Measurements from ENCODE around the gene MOSPD2.

The MOSPD2 gene

GRCh38 chrX:14915596-14915995 lies 42.4 kb downstream of the MOSPD2 start:
- DNase-seq (ENCODE audit: low read depth), result no peak

GRCh38 chrX:14916017-14916674 lies 42.9 kb downstream of the MOSPD2 start:
- DNase-seq (ENCODE audit: low read depth), result no peak

DNA sequence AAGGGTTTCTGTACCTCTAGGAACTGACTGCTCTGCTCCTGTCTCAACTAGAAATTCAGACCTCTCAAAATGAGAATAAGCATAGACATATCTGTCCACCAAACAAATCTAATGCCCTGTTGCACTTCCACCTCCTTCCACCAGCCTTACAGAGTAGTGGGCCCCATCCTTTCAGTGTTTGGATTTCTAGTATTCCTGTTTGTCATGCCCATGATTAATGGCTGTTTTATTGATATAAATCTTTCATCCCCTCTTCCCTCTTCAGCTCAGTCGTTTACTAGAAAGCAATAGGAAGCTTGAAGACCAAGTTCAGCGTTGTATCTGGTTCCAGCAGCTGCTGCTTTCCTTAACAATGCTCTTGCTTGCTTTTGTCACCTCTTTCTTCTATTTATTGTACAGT lies 46.2 kb downstream of the MOSPD2 start:
- DNase-seq (ENCODE audit: low read depth), result no peak

GRCh38 chrX:14920196-14920595 lies 47.0 kb downstream of the MOSPD2 start:
- DNase-seq (ENCODE audit: low read depth), result no peak

- no peak for DNase-seq (ENCODE audit: low read depth)
Measured at GRCh38 chrX:14922437-14922836, 49.2 kb downstream of the MOSPD2 start.

DNA sequence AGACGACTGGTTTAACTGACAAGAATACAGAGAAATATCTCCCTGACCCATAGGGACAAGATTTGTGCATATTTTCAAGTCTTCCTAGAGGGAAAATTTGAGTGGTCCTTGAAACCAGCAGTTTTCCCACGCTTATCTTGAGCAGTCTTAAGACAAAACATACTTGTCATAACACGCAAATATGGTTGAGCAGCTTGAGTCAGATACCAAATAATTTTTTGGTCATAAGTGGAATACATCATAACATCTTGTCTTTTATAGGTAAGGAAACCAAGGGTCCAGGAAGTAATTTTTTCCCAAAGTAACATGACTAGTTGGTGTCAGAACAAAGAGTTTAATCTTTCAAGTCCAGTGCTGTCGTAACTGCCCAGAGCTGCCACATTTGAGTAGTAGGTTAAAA lies 50.5 kb downstream of the MOSPD2 start:
- no peak for DNase-seq (ENCODE audit: low read depth)

DNA sequence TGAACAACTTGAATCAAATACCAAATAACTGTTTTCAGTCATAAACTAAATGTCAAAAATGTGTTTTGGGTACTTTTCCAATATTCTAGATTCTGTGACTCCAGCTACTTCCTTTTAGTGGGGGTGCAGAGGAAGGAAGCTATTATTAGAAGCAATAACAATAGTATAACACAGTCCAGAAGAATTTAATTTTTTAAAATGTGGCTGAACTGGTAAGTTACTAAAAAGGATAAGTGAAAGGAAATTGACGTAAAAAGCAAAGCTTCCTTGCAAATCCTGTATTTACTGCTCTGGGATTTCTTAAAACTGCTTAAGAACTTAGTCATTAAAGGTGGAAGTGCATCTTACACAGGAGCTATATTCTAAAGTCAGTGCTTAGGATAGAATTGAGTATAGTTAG lies 53.2 kb downstream of the MOSPD2 start:
- DNase-seq (ENCODE audit: low read depth), result no peak

DNA sequence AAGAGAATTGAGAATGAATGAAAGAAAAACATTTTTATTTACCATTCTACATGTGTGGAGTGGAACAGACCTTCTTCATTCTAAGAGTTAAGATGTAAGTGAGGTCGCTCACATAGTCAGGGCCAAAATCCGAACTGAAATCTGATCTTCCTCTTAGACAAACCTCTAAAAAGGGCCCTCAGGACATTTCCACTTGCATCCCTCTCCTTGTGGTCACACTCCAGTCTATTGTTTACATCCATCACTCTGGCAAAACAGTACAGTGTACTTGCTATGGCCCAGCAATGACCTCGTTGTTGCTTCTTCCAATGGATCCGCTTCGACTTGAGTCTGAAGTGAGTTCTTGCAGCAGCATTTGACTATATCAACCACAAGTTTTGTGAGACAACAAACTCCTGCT lies 54.2 kb downstream of the MOSPD2 start:
- DNase-seq (ENCODE audit: low read depth), result no peak

DNA sequence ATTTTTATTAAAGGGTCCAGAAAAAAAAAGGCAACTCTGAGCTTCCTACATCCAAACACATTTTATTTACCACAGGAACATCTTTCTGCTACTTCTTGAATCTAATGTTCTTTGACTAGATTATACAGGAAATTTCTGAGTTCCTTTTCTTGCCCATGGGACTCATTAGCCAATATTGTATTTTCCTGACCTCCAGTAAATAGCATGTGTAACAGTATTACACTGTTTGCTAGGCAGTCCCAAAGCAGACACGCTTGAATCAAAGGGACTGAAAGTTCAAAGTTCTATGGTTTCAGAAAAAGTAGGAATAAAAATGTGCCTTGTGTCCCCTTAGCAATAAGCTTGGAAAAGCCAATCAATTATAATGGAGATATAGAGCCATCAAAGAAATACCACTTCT lies 57.4 kb downstream of the MOSPD2 start:
- DNase-seq (ENCODE audit: low read depth), result no peak

GRCh38 chrX:14932136-14932535 lies 58.9 kb downstream of the MOSPD2 start:
- no peak for DNase-seq (ENCODE audit: low read depth)

DNA sequence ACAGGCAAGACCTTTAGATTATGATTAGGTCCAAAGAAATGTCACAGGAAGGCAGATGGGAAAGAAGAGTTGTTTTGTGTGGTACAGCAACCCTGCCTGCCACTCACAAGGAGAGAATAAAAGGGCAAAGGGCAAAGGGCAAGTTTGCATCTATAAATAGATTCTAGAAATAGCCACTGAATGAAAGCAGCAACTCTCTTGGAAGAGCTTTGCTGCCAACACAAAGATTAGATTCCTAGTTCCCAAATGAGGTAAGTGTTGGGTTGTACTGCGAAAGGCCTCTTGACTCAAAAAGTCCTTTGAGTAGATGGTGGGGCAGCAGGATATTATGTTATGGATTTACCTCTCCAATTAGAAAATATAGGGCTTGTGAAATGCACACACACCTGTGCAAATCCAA lies 61.2 kb downstream of the MOSPD2 start:
- DNase-seq (ENCODE audit: low read depth), result no peak

DNA sequence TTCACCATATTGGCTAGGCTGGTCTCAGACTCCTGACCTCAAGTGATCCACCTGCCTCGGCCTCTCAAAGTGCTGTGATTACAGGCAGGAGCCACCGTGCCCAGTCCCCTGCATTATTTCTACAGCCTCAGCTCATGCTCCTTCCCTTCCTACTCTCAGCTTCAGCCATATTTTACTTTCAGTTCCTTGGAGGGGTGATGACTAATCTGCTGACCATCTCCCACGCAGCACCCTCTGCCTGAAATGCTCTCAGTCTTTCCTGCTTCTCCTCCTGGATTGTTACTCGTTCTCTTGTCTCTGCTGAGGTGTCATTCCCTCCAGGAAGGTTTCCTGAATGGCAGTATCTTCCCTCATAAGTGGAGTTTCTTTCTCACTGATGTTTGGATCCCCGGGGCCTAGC lies 63.3 kb downstream of the MOSPD2 start:
- DNase-seq (ENCODE audit: low read depth), result no peak

DNA sequence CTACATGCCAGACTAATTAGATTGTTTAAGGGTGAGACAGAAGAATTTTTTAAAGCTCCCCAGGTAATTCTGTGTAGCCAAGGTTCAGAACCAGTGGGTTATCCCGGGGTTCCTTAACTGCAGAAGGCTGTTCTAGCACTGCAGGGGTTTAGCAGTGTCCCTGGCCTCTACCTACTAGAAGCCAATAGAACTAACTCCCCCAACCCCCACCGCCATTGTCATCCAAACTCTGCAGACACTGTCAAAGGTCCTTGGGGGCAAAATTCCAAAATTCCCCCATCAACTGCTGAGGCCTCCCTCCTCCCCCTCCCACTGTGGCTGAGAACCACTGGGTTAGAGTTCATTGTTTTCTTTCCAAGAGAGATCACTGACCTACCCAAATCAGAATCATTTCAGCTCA lies 66.4 kb downstream of the MOSPD2 start:
- DNase-seq (ENCODE audit: low read depth), result no peak

- DNase-seq (ENCODE audit: low read depth), result no peak
Measured at GRCh38 chrX:14941301-14941700, 68.1 kb downstream of the MOSPD2 start.

GRCh38 chrX:14942341-14942740 lies 69.1 kb downstream of the MOSPD2 start:
- DNase-seq (ENCODE audit: low read depth), result no peak

DNA sequence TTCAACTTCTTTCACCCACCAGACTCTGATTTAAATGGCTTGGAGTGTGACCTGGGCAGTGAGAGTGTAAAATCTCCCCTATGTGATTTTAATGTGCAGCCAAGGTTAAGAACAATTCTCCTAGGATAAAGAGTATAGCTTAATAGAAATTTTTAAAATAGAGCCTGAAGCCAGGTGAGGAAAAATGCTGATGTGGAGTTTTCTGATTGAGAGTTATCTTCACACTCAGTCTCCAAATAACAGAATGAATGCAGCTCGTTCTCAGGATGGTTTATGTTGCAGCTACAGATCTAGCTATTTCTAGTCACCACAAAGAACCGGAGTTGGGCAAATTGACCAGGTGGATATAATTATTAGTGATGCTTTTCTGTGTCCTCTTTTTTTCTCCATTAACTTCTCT lies 70.7 kb downstream of the MOSPD2 start:
- DNase-seq (ENCODE audit: low read depth), result no peak

- DNase-seq (ENCODE audit: low read depth), result no peak
Measured at GRCh38 chrX:14946606-14947155, 73.5 kb downstream of the MOSPD2 start.

DNA sequence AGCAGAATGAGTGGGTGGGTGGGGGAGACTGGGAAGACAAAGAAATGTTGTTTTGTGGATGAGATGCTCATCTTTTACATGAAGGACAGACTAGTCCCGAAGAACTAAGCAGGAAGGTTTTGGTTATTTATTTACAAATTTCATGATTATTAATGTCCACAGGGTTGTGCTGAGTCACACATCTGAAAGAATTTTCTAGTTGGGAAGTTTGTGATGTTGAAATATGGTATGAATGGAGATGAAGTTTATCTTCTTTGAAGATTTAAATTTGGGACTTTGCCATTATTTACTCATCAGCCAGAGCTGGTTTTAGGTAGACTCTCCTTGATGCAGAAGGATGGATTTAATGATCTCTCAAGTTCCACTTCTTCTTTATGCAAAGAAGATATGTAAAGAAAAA lies 75.5 kb downstream of the MOSPD2 start:
- no peak for DNase-seq (ENCODE audit: low read depth)

GRCh38 chrX:14956813-14957582 lies 83.8 kb downstream of the MOSPD2 start:
- DNase-seq (ENCODE audit: low read depth), result no peak

DNA sequence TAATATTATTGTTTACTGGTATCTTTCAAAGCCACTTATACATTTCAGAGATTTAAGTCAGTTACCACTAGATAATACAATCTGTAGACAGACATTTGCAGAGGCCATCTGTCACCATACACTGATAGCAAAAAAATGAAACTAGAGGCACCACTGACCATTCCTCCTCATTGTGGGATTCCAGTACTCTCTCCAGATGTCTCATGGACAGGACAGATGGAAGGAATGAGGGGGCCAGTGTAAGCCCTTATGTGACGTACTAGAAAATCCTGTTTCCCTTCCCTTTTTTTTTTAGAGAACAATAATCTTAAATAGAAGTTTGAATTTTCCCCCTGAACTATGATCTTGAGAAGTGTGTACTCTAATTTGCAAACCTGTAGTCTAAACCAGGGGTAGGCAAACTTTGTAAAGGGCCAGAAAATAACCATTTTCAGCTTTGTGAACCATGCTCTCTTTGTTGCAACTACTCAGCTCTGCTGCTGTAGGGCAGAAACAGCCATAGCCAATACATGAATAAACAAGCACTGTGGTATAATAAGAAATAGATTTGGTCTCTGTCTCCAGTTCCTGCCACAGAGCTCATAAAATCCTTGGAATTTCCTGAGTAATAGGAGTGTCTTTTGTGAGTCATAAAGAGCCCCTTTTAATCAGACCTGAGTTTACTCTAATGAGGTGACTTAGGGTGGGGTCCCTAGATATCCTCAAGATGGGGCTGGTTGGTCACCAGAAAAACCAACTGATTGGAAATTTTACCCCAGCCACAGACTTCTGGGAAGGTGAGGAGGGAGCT lies 90.4 kb downstream of the MOSPD2 start:
- DNase-seq (ENCODE audit: low read depth), result no peak

DNA sequence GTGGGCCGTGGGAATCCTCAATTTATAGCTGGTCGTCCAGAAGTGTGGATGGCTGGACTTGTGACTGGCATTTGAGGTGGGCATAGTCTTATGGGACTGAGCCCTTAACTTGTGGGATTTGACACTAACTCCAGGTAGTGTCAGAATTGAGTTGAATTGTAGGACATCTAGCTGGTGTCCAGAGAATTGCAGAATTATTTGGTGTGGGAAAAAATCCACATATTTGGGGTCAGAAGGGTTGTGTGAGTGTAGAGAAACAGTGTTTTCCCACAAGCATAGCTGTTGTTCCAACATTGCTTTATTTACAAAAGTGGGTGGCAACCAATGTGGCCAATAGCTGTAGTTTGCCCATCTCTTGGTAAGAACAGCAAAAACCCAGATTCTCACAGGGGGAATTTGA lies 91.3 kb downstream of the MOSPD2 start:
- no peak for DNase-seq (ENCODE audit: low read depth)
